Peyer's patch (tissue), 4 donors: Measurements from ENCODE around the gene SCML1.

Source experiments
- POLR2A ChIP-seq, 2 donors: fragments of 450-650 bp; IDR thresholded peaks; one replicate each; pipeline ENCODE4 v1.5.1; 2017; ENCODE audit warnings: antibody characterized with exemption in 2 of 2, mild to moderate bottlenecking in 2 of 2, moderate library complexity in 2 of 2
- TF ChIP-seq, protein P1 (sequence below), 6 experiments: fragments of 450-650 bp in 4 of 6; fragments of 200-600 bp in 2 of 6; sonication (generic) in 1 of 6; IDR thresholded peaks; one replicate each; pipeline ENCODE4 v1.5.1; 2017 to 2019; ENCODE audit warnings: antibody characterized with exemption in 6 of 6, mild to moderate bottlenecking in 3 of 6, moderate library complexity in 1 of 6

DNA sequence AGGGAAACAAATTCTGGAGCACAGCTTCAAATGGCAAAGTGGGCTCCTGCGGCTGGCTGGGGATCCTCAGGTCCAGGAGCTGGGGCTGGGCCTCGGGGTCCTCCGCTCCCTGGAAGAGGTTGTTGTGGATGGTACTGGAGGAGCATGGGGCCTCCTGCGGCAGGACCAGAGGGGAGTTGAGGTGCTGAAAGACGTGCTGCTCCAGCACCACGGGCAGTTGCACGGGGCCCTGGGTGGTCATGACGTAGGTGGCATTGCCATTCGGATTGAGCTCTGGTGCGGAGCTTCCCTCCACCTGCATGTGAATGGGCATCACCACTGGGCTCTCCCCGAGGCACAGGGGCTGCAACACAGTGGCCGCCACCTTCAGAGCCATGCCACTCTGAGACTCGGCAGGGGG is 64.1 kb downstream of the SCML1 start:
- TF ChIP-seq, protein P1, sequence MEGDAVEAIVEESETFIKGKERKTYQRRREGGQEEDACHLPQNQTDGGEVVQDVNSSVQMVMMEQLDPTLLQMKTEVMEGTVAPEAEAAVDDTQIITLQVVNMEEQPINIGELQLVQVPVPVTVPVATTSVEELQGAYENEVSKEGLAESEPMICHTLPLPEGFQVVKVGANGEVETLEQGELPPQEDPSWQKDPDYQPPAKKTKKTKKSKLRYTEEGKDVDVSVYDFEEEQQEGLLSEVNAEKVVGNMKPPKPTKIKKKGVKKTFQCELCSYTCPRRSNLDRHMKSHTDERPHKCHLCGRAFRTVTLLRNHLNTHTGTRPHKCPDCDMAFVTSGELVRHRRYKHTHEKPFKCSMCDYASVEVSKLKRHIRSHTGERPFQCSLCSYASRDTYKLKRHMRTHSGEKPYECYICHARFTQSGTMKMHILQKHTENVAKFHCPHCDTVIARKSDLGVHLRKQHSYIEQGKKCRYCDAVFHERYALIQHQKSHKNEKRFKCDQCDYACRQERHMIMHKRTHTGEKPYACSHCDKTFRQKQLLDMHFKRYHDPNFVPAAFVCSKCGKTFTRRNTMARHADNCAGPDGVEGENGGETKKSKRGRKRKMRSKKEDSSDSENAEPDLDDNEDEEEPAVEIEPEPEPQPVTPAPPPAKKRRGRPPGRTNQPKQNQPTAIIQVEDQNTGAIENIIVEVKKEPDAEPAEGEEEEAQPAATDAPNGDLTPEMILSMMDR (IDR thresholded peaks at IDR 0.05), result no peak
- TF ChIP-seq POLR2A (IDR thresholded peaks at IDR 0.05), result no peak
